GM13977 (cell line): ENCODE results near the gene HLA-F.

Experiments used
- DNase-seq: peaks from one replicate; pipeline ENCODE4 v3.0.0; 2012; ENCODE audit warnings: low spot score
- CTCF ChIP-seq: IDR thresholded peaks from 2 replicates; pipeline ENCODE4 v1.5.1; 2012; ENCODE audit warnings: mild to moderate bottlenecking, control low read depth; ENCODE audit not compliant: insufficient read depth; ENCODE audit errors: extremely low read depth, missing control alignments
- in situ Hi-C: fragments of 300-500 bp; cut with MboI; formaldehyde crosslinking; loops from one replicate; pipeline ENCODE4 v1.12.0; 2022; ENCODE audit warnings: low sequenced_read_pairs, low pct_unique_long_range_greater_than_20kb, mixed read lengths, inconsistent platforms; ENCODE audit not compliant: unreplicated experiment

HLA-F gene

GRCh38 chr6:29723262-29723665, at the start of gene HLA-F:
HLA-F (plus strand) TSS chr6:29723434; CDS start chr6:29723464, 30 bp downstream.
- peak; percentile 90 for DNase-seq
- TF ChIP-seq CTCF = no peak
- in situ Hi-C loops = no loop called here

GRCh38 chr6:29674008-29674407, 49.2 kb upstream of the HLA-F start:
- in situ Hi-C loops = no loop called here
- no peak for DNase-seq
- no peak for TF ChIP-seq CTCF

- TF ChIP-seq CTCF = no peak
- in situ Hi-C loops = no loop called here
- DNase-seq = no peak
Observed at GRCh38 chr6:29675561-29675960, 47.7 kb upstream of the HLA-F start.

- DNase-seq = no peak
- TF ChIP-seq CTCF = no peak
- in situ Hi-C loops = no loop called here
Observed at GRCh38 chr6:29676981-29677601, 46.1 kb upstream of the HLA-F start.

GRCh38 chr6:29678114-29678513, 45.1 kb upstream of the HLA-F start:
- no peak for TF ChIP-seq CTCF
- in situ Hi-C loops = no loop called here

GRCh38 chr6:29679962-29680361, 43.3 kb upstream of the HLA-F start:
- no peak for DNase-seq
- no peak for TF ChIP-seq CTCF
- in situ Hi-C loops = no loop called here

More at GRCh38 chr6:29678114-29678513, 45.1 kb upstream of the HLA-F start:
- no peak for DNase-seq
